GM23338 (cell line): ENCODE results near the gene MEGF6. TPM values are rescaled to one million over a fixed set of nuclear protein-coding genes. Genes with fewer than 3 reads are reported as not detected.

Source experiments
- ATAC-seq: fragments of 200-7000 bp; cut with Tn5 transposase; 3 replicates; pipeline ENCODE4 v1.9.1; 2020
- DNase-seq: peaks from one replicate; pipeline ENCODE4 v3.0.0-alpha.2; 2015; ENCODE audit warnings: low spot score
- H2AFZ ChIP-seq: fragments of 200-600 bp; sonication (generic); 2 replicates; pipeline ENCODE4 v1.8.0; 2016; ENCODE audit warnings: antibody characterized with exemption, mild to moderate bottlenecking, moderate library complexity
- H3F3A ChIP-seq: fragments of 200-600 bp; sonication (generic); replicated peaks from 2 replicates; pipeline ENCODE4 v1.8.0; 2017; ENCODE audit warnings: antibody characterized with exemption, mixed run types, low read depth
- H3K27ac ChIP-seq: fragments of 200-600 bp; sonication (generic); 2 replicates; pipeline ENCODE4 v1.6.1; 2016; ENCODE audit warnings: low read depth
- H3K27me3 ChIP-seq: fragments of 200-600 bp; sonication (generic); 2 replicates; pipeline ENCODE4 v1.8.0; 2016; ENCODE audit warnings: mild to moderate bottlenecking, mixed run types, moderate library complexity; ENCODE audit not compliant: insufficient read depth
- H3K36me3 ChIP-seq: fragments of 200-600 bp; sonication (generic); 2 replicates; pipeline ENCODE4 v1.8.0; 2016; ENCODE audit warnings: mild to moderate bottlenecking; ENCODE audit not compliant: insufficient read depth
- H3K4me1 ChIP-seq: fragments of 200-600 bp; sonication (generic); 2 replicates; pipeline ENCODE4 v1.8.0; 2016; ENCODE audit warnings: mild to moderate bottlenecking, moderate library complexity; ENCODE audit not compliant: insufficient read depth
- H3K4me2 ChIP-seq: fragments of 200-600 bp; sonication (generic); 2 replicates; pipeline ENCODE4 v1.7.1; 2017; ENCODE audit warnings: mixed run types
- H3K4me3 ChIP-seq: fragments of 200-600 bp; sonication (generic); 2 replicates; pipeline ENCODE4 v1.6.1; 2016; ENCODE audit warnings: mixed run types
- H3K79me2 ChIP-seq: fragments of 200-600 bp; sonication (generic); replicated peaks from 2 replicates; pipeline ENCODE4 v1.8.0; 2017; ENCODE audit warnings: mild to moderate bottlenecking; ENCODE audit not compliant: insufficient read depth
- H3K9me2 ChIP-seq: fragments of 200-600 bp; sonication (generic); 2 replicates; pipeline ENCODE4 v1.8.0; 2017; ENCODE audit not compliant: insufficient read depth
- H4K20me1 ChIP-seq: fragments of 200-600 bp; sonication (generic); replicated peaks from 2 replicates; pipeline ENCODE4 v1.8.0; 2017; ENCODE audit warnings: mild to moderate bottlenecking; ENCODE audit not compliant: insufficient read depth
- H3K27ac Mint-ChIP-seq: 2 replicates; pipeline ENCODE4 v1.8.0; 2020; ENCODE audit warnings: inconsistent platforms, mild to moderate bottlenecking, moderate library complexity, mixed read lengths
- H3K27me3 Mint-ChIP-seq: 3 replicates; pipeline ENCODE4 v1.8.0; 2022; ENCODE audit warnings: low read depth, mild to moderate bottlenecking, moderate library complexity, mixed read lengths, inconsistent platforms; ENCODE audit not compliant: insufficient read depth, poor library complexity
- H3K36me3 Mint-ChIP-seq: 3 replicates; pipeline ENCODE4 v1.8.0; 2021; ENCODE audit warnings: low read depth, mild to moderate bottlenecking, inconsistent platforms, moderate library complexity, mixed read lengths
- H3K4me1 Mint-ChIP-seq: 3 replicates; pipeline ENCODE4 v1.8.0; 2020; ENCODE audit warnings: mild to moderate bottlenecking, inconsistent platforms, mixed read lengths
- H3K4me3 Mint-ChIP-seq: 3 replicates; pipeline ENCODE4 v1.8.0; 2021; ENCODE audit warnings: moderate library complexity, mild to moderate bottlenecking, inconsistent platforms, mixed read lengths
- H3K9me3 Mint-ChIP-seq: 3 replicates; pipeline ENCODE4 v1.8.0; 2020; ENCODE audit warnings: moderate library complexity, mild to moderate bottlenecking, inconsistent platforms, mixed read lengths
- CREB1 ChIP-seq: fragments of 250-450 bp; sonication (Bioruptor Pico); IDR thresholded peaks from 2 replicates; pipeline ENCODE4 v1.5.0; 2020; ENCODE audit warnings: low read depth, mild to moderate bottlenecking, moderate library complexity
- CTCF ChIP-seq, 2 experiments: fragments of 200-600 bp in 1 of 2; sonication (generic) in 1 of 2; conservative IDR thresholded peaks; 2 replicates each; pipeline versions ENCODE4 v1.5.1 to v1.6.1; 2016 to 2017; ENCODE audit warnings: antibody characterized with exemption in 2 of 2, low read depth in 2 of 2, mild to moderate bottlenecking in 2 of 2, moderate library complexity in 1 of 2
- ETS1 ChIP-seq: IDR thresholded peaks from 2 replicates; pipeline ENCODE4 v1.6.1; 2016; ENCODE audit warnings: antibody characterized with exemption
- EZH2 ChIP-seq: fragments of 200-600 bp; sonication (generic); IDR thresholded peaks from one replicate; pipeline ENCODE4 v1.8.0; 2017; ENCODE audit warnings: antibody characterized with exemption, mild to moderate bottlenecking, low read depth; ENCODE audit not compliant: unreplicated experiment
- NANOG ChIP-seq: IDR thresholded peaks from 2 replicates; pipeline ENCODE4 v1.6.1; 2016; ENCODE audit warnings: antibody characterized with exemption, borderline replicate concordance
- POLR2AphosphoS5 ChIP-seq: IDR thresholded peaks from 2 replicates; pipeline ENCODE4 v1.6.1; 2016; ENCODE audit warnings: antibody characterized with exemption, low read depth
- STAT1 ChIP-seq: IDR thresholded peaks from one replicate; pipeline ENCODE4 v1.6.1; 2016; ENCODE audit warnings: antibody characterized with exemption; ENCODE audit not compliant: unreplicated experiment
- ZNF114 ChIP-seq: fragments of 250-450 bp; sonication (Bioruptor Pico); IDR thresholded peaks from 2 replicates; pipeline ENCODE4 v1.5.0; 2020; ENCODE audit warnings: mild to moderate bottlenecking, moderate library complexity
- ZNF331 ChIP-seq: fragments of 250-450 bp; sonication (Bioruptor Pico); IDR thresholded peaks from 2 replicates; pipeline ENCODE4 v1.5.0; 2020; ENCODE audit warnings: low read depth, mild to moderate bottlenecking, moderate library complexity
- ZNF462 ChIP-seq: fragments of 250-450 bp; sonication (Bioruptor Pico); IDR thresholded peaks from 2 replicates; pipeline ENCODE4 v1.5.0; 2020; ENCODE audit warnings: mild to moderate bottlenecking, moderate library complexity
- polyA plus RNA-seq: library from polyadenylated mRNA; unstranded; fragments of >200 nt; fragmentation: Nextera tagmentation; extraction: Ambion mirVana; gene quantifications from 2 replicates; pipeline ENCODE4 v1.2.1, GENCODE V29; 2016
- total RNA-seq: library from RNA; depleted of rRNA; stranded (reverse); fragments of >200 nt; shearing (Covaris generic); gene quantifications from 2 replicates; pipeline ENCODE4 v1.2.3, GENCODE V29; 2014

MEGF6 gene
- total and polyA plus RNA-seq, 2 experiments from 2014 or later: 4.0 to 21.4 TPM

- no peak overlapping the region for H3K4me3 ChIP-seq
- no peak for DNase-seq
- Mint-ChIP-seq H3K36me3 (no peaks in the 10 kb centered on the region), H3K27ac (no peak overlapping the region), H3K27me3 (peaks cover 7% of the 10 kb centered on the region), H3K4me1 (no peaks in the 10 kb centered on the region; the same call in 2 of the 3 replicates), H3K4me3 (no peak overlapping the region), H3K9me3 (no peaks in the 10 kb centered on the region)
- TF ChIP-seq CREB1 (CRISPR knock-in tag) (no peak), POLR2AphosphoS5 (no peak), ZNF331 (CRISPR knock-in tag) (no peak), CTCF (conservative IDR thresholded peaks at IDR 0.05; ENCODE audit: low read depth in 2 of 2) (no peak), STAT1 (no peak), EZH2 (no peak), ETS1 (no peak)
- ATAC-seq: no peak
- H2AFZ ChIP-seq: no peak overlapping the region
- no peaks in the 10 kb centered on the region; the same call in 1 of the 2 replicates for H4K20me1 ChIP-seq
- no peak overlapping the region for H3K4me2 ChIP-seq
- no peaks in the 10 kb centered on the region for H3K36me3 ChIP-seq
- H3F3A ChIP-seq: no peaks in the 10 kb centered on the region
- H3K27me3 ChIP-seq: no peaks in the 10 kb centered on the region
- H3K79me2 ChIP-seq: no peaks in the 10 kb centered on the region
- no peak overlapping the region for H3K27ac ChIP-seq
- H3K9me2 ChIP-seq: no peaks in the 10 kb centered on the region
- no peaks in the 10 kb centered on the region for H3K4me1 ChIP-seq
Observed at GRCh38 chr1:3503525-3503886, 107.8 kb downstream of the MEGF6 start.

GRCh38 chr1:3502641-3503524 is 108.4 kb downstream of the MEGF6 start:
- no peaks in the 10 kb centered on the region for H3K36me3 ChIP-seq
- H3K9me2 ChIP-seq: no peaks in the 10 kb centered on the region
- no peak overlapping the region for H2AFZ ChIP-seq
- H3K79me2 ChIP-seq: no peaks in the 10 kb centered on the region
- H3K27ac ChIP-seq: no peak overlapping the region
- Mint-ChIP-seq H3K27me3 (peaks cover 7% of the 10 kb centered on the region), H3K36me3 (no peaks in the 10 kb centered on the region), H3K27ac (no peak overlapping the region), H3K4me3 (no peak overlapping the region), H3K4me1 (no peaks in the 10 kb centered on the region; the same call in 2 of the 3 replicates), H3K9me3 (no peaks in the 10 kb centered on the region)
- H3K27me3 ChIP-seq: no peaks in the 10 kb centered on the region
- no peak overlapping the region for H3K4me3 ChIP-seq
- no peak for ATAC-seq
- no peak for DNase-seq
- H4K20me1 ChIP-seq: no peaks in the 10 kb centered on the region; the same call in 1 of the 2 replicates
- no peak overlapping the region for H3K4me2 ChIP-seq
- no peaks in the 10 kb centered on the region for H3K4me1 ChIP-seq
- H3F3A ChIP-seq: no peaks in the 10 kb centered on the region
- TF ChIP-seq POLR2AphosphoS5 (no peak), CREB1 (CRISPR knock-in tag) (no peak), NANOG (no peak), ZNF114 (no peak), ZNF462 (CRISPR knock-in tag) (no peak)
